H9 (cell line): ENCODE results near the gene SLC2A8. TPM values are rescaled to one million over a fixed set of nuclear protein-coding genes. Genes with fewer than 3 reads are reported as not detected.

ENCODE experiments used
- DNase-seq: peaks from one replicate; pipeline ENCODE4 v3.0.0-alpha.2; 2017
- H2AFZ ChIP-seq: one replicate; pipeline ENCODE4 v1.6.1; 2013; ENCODE audit warnings: mild to moderate bottlenecking, low read length, control low read depth, moderate library complexity
- H2AK5ac ChIP-seq: 2 replicates; pipeline ENCODE4 v1.6.1; 2013; ENCODE audit warnings: low read length, control low read depth, mixed read lengths; ENCODE audit not compliant: insufficient read length
- H2BK120ac ChIP-seq: one replicate; pipeline ENCODE4 v1.6.1; 2013; ENCODE audit warnings: low read depth, mild to moderate bottlenecking, low read length, control low read depth, inconsistent platforms; ENCODE audit not compliant: poor library complexity, severe bottlenecking
- H2BK12ac ChIP-seq: 2 replicates; pipeline ENCODE4 v1.6.1; 2013; ENCODE audit warnings: low read length, control low read depth, mixed read lengths, low read depth; ENCODE audit not compliant: insufficient read length
- H2BK15ac ChIP-seq: 2 replicates; pipeline ENCODE4 v1.6.1; 2013; ENCODE audit warnings: low read depth, low read length, control low read depth
- H2BK20ac ChIP-seq: one replicate; pipeline ENCODE4 v1.6.1; 2013; ENCODE audit warnings: low read depth, mild to moderate bottlenecking, low read length, control low read depth, inconsistent platforms; ENCODE audit not compliant: poor library complexity, severe bottlenecking
- H2BK5ac ChIP-seq: 2 replicates; pipeline ENCODE4 v1.6.1; 2013; ENCODE audit warnings: low read length, control low read depth, mixed read lengths; ENCODE audit not compliant: insufficient read length
- H3K14ac ChIP-seq: 2 replicates; pipeline ENCODE4 v1.6.1; 2013; ENCODE audit warnings: low read length, control low read depth; ENCODE audit not compliant: insufficient read depth
- H3K18ac ChIP-seq: 2 replicates; pipeline ENCODE4 v1.6.1; 2013; ENCODE audit warnings: low read depth, mild to moderate bottlenecking, mixed read lengths, low read length, control low read depth; ENCODE audit not compliant: insufficient read length
- H3K23ac ChIP-seq: 2 replicates; pipeline ENCODE4 v1.6.1; 2013; ENCODE audit warnings: low read length, control low read depth, mixed read lengths, low read depth; ENCODE audit not compliant: insufficient read length
- H3K23me2 ChIP-seq: 2 replicates; pipeline ENCODE4 v1.6.1; 2013; ENCODE audit warnings: low read depth, mild to moderate bottlenecking, mixed read lengths, low read length, control low read depth; ENCODE audit not compliant: insufficient read length, poor library complexity, severe bottlenecking
- H3K27ac ChIP-seq: 2 replicates; pipeline ENCODE4 v1.5.1; 2013; ENCODE audit warnings: low read length, control low read depth, mixed read lengths, low read depth; ENCODE audit not compliant: insufficient read length
- H3K27me3 ChIP-seq: 2 replicates; pipeline ENCODE4 v1.6.1; 2013; ENCODE audit warnings: low read length, control low read depth, inconsistent platforms; ENCODE audit not compliant: insufficient read depth
- H3K4ac ChIP-seq: 2 replicates; pipeline ENCODE4 v1.6.1; 2013; ENCODE audit warnings: low read depth, mild to moderate bottlenecking, control low read depth, inconsistent platforms, low read length, moderate library complexity
- H3K4me1 ChIP-seq: 2 replicates; pipeline ENCODE4 v1.6.1; 2013; ENCODE audit warnings: low read length, control low read depth, inconsistent platforms; ENCODE audit not compliant: insufficient read depth
- H3K4me2 ChIP-seq: 2 replicates; pipeline ENCODE4 v1.6.1; 2013; ENCODE audit warnings: low read length, control low read depth, mixed read lengths; ENCODE audit not compliant: insufficient read length, insufficient read depth
- H3K56ac ChIP-seq: 2 replicates; pipeline ENCODE4 v1.6.1; 2013; ENCODE audit warnings: low read depth, mild to moderate bottlenecking, mixed read lengths, low read length, control low read depth; ENCODE audit not compliant: insufficient read length
- H3K79me1 ChIP-seq: 2 replicates; pipeline ENCODE4 v1.6.1; 2013; ENCODE audit warnings: low read depth, mild to moderate bottlenecking, moderate library complexity, low read length, control low read depth, inconsistent platforms; ENCODE audit not compliant: insufficient read depth, poor library complexity, severe bottlenecking
- H3K79me2 ChIP-seq: 2 replicates; pipeline ENCODE4 v1.6.1; 2013; ENCODE audit warnings: low read length, control low read depth, inconsistent platforms; ENCODE audit not compliant: insufficient read depth
- H3K9ac ChIP-seq: 2 replicates; pipeline ENCODE4 v1.6.1; 2013; ENCODE audit warnings: low read length, control low read depth, mixed read lengths; ENCODE audit not compliant: insufficient read length; ENCODE audit errors: extremely low read depth
- H3K9me3 ChIP-seq: one replicate; pipeline ENCODE4 v1.6.1; 2013; ENCODE audit warnings: low read depth, low read length, inconsistent platforms; ENCODE audit not compliant: control insufficient read depth
- H3T11ph ChIP-seq: one replicate; pipeline ENCODE4 v1.6.1; 2013; ENCODE audit warnings: mild to moderate bottlenecking, low read length, control low read depth, inconsistent platforms
- H4K20me1 ChIP-seq: one replicate; pipeline ENCODE4 v1.6.1; 2013; ENCODE audit not compliant: control insufficient read depth, insufficient read length, insufficient read depth
- H4K5ac ChIP-seq: 2 replicates; pipeline ENCODE4 v1.6.1; 2013; ENCODE audit warnings: low read depth, mild to moderate bottlenecking, mixed read lengths, low read length, control low read depth; ENCODE audit not compliant: insufficient read length
- H4K8ac ChIP-seq: replicated peaks from 2 replicates; pipeline ENCODE4 v1.6.1; 2013; ENCODE audit warnings: low read length, control low read depth, mixed read lengths, low read depth; ENCODE audit not compliant: insufficient read length
- H4K91ac ChIP-seq: 2 replicates; pipeline ENCODE4 v1.6.1; 2013; ENCODE audit warnings: low read depth, mild to moderate bottlenecking, moderate library complexity, mixed read lengths, low read length, control low read depth; ENCODE audit not compliant: insufficient read length
- H3K27ac Mint-ChIP-seq, 3 experiments: 2 replicates in 2 of 3; 3 replicates in 1 of 3; pipeline ENCODE4 v1.8.0; 2020 to 2021; ENCODE audit warnings: mixed read lengths in 3 of 3, mild to moderate bottlenecking in 1 of 3, moderate library complexity in 1 of 3
- H3K27me3 Mint-ChIP-seq: 2 replicates; pipeline ENCODE4 v1.8.0; 2021; ENCODE audit warnings: low read depth, mild to moderate bottlenecking, moderate library complexity, mixed read lengths
- H3K36me3 Mint-ChIP-seq, 3 experiments: 2 replicates in 2 of 3; 3 replicates in 1 of 3; pipeline ENCODE4 v1.8.0; 2020 to 2021; ENCODE audit warnings: low read depth in 3 of 3, mixed read lengths in 3 of 3; ENCODE audit not compliant: insufficient read depth in 1 of 3
- H3K4me1 Mint-ChIP-seq, 2 experiments: 2 replicates each; pipeline ENCODE4 v1.8.0; 2020; ENCODE audit warnings: mixed read lengths in 2 of 2
- H3K4me3 Mint-ChIP-seq, 2 experiments: 2 replicates in 1 of 2; 3 replicates in 1 of 2; pipeline ENCODE4 v1.8.0; 2020 to 2021; ENCODE audit warnings: mild to moderate bottlenecking in 2 of 2, mixed read lengths in 2 of 2, moderate library complexity in 1 of 2
- H3K9me3 Mint-ChIP-seq, 2 experiments: 2 replicates in 1 of 2; 3 replicates in 1 of 2; pipeline ENCODE4 v1.8.0; 2020; ENCODE audit warnings: mild to moderate bottlenecking in 2 of 2, mixed read lengths in 2 of 2, moderate library complexity in 1 of 2
- CTCF ChIP-seq: fragments of 200-600 bp; sonication (generic); conservative IDR thresholded peaks from 3 replicates; pipeline ENCODE4 v1.8.0; 2021; ENCODE audit warnings: antibody characterized with exemption, mild to moderate bottlenecking
- WGBS: extraction: QIAGEN DNeasy Blood & Tissue Kit; methylation state at CpG from one replicate; pipeline ENCODE4 v1.1.7; 2013; ENCODE audit warnings: missing lambda C conversion rate, low lambda C conversion rate, mixed read lengths; ENCODE audit not compliant: insufficient read length; ENCODE audit errors: extremely low coverage; 5-methylcytosine and 5-hydroxymethylcytosine counted together
- total RNA-seq: library from RNA; stranded (reverse); gene quantifications from 2 replicates; pipeline ENCODE4 v1.2.1, GENCODE V29; 2021

Gene SLC2A8
- total RNA-seq, 1 experiment from 2014 or later, result 38.3 TPM

GRCh38 chr9:127405344-127406125, 8.6 kb downstream of the SLC2A8 start:
- no peak for DNase-seq
- Histone ChIP-seq H4K20me1 (no peaks in the 10 kb centered on the region), H3K27ac (no peak overlapping the region), H3K9me3 (no peaks in the 10 kb centered on the region), H3K14ac (no peak overlapping the region), H3K4ac (no peak overlapping the region), H4K8ac (no peak overlapping the region), H3K23ac (no peak overlapping the region), H3K27me3 (no peaks in the 10 kb centered on the region), H4K5ac (no peak overlapping the region), H2BK120ac (no peak overlapping the region), H3K56ac (no peak overlapping the region), H3K9ac (no peak overlapping the region), H2AFZ (no peak overlapping the region), H3K79me1 (no peaks in the 10 kb centered on the region), H4K91ac (no peak overlapping the region), H3K4me1 (no peaks in the 10 kb centered on the region), H3T11ph (no peak overlapping the region), H3K18ac (no peak overlapping the region), H2BK15ac (no peak overlapping the region), H2BK20ac (no peak overlapping the region), H2AK5ac (no peak overlapping the region), H3K79me2 (no peaks in the 10 kb centered on the region), H3K4me2 (no peak overlapping the region), H2BK12ac (no peak overlapping the region), H3K23me2 (no peaks in the 10 kb centered on the region), H2BK5ac (no peak overlapping the region)
- peaks cover 9 to 17% (median 11%) of the 10 kb centered on the region in 3 experiments; a peak in 5 of 7 replicates for H3K36me3 Mint-ChIP-seq
- TF ChIP-seq CTCF, result no peak
- H3K27ac Mint-ChIP-seq, result peak overlapping the region in 1 of 3 experiments; percentile 49; a peak in 2 of 7 replicates
- no peaks in the 10 kb centered on the region for H3K9me3 Mint-ChIP-seq
- H3K4me3 Mint-ChIP-seq, result no peak overlapping the region
- H3K27me3 Mint-ChIP-seq, result no peaks in the 10 kb centered on the region
- H3K4me1 Mint-ChIP-seq, result 0 out of 4 replicates have a peak, but pooled peaks cover 0 to 1% of the 10 kb centered on the region in 2 experiments
- no CpG with 5 or more reads among the region's 20 CpGs for WGBS
